ENCODE results near the gene GATA2.

- TF ChIP-seq ZNF565 (CRISPR knock-in tag; conservative IDR thresholded peaks at IDR 0.05; ENCODE audit: low read depth) = no peak
- TF ChIP-seq SNAI2 (CRISPR knock-in tag; IDR thresholded peaks at IDR 0.05) = no peak
- no peak for TF ChIP-seq GLIS3 (CRISPR knock-in tag; IDR thresholded peaks at IDR 0.05)
These were observed 30.1 kb downstream of the GATA2 start for GRCh38 chr3:128462931-128463330.

All from SK-N-SH treated with all-trans-retinoic acid at 6 μM for 48 hours (cell line).